Keratinocyte (primary cell): ENCODE results near the gene PTEN. TPM values are rescaled to one million over a fixed set of nuclear protein-coding genes. Genes with fewer than 3 reads are reported as not detected.
"Not testable (repeated sequence)": the region's sequence is repeated elsewhere in the genome, so short reads cannot be mapped to it uniquely, and the experiment has no call there.

ENCODE experiments used
- DNase-seq: peaks from one replicate; pipeline ENCODE4 v3.0.0-alpha.2; 2011; ENCODE audit warnings: low read depth, missing footprints, low spot score
- FAIRE-seq: peaks from 2 replicates; lab custom pipeline; 2011; peaks lifted over from hg19 to GRCh38; lab: Jason Lieb, UNC
- H2AFZ ChIP-seq: 2 replicates; pipeline ENCODE4 v1.6.0; 2012; ENCODE audit warnings: low read length, control low read depth, inconsistent platforms; ENCODE audit not compliant: control insufficient read depth
- H3K27ac ChIP-seq: 2 replicates; pipeline ENCODE4 v1.5.1; 2011; ENCODE audit warnings: low read length; ENCODE audit not compliant: control insufficient read depth, insufficient read depth
- H3K27me3 ChIP-seq: 3 replicates; pipeline ENCODE4 v1.6.0; 2011; ENCODE audit warnings: low read length; ENCODE audit not compliant: control insufficient read depth, insufficient read depth; ENCODE audit errors: extremely low read depth
- H3K36me3 ChIP-seq, 2 experiments: 2 replicates in 1 of 2; 3 replicates in 1 of 2; pipeline ENCODE4 v1.5.1; 2011; ENCODE audit warnings: low read length in 2 of 2, mild to moderate bottlenecking in 1 of 2; ENCODE audit not compliant: control insufficient read depth in 2 of 2, insufficient read depth in 2 of 2; ENCODE audit errors: extremely low read depth in 1 of 2
- H3K4me1 ChIP-seq: 3 replicates; pipeline ENCODE4 v1.5.1; 2011; ENCODE audit warnings: low read length; ENCODE audit not compliant: control insufficient read depth, insufficient read depth; ENCODE audit errors: extremely low read depth
- H3K4me2 ChIP-seq: 3 replicates; pipeline ENCODE4 v1.6.0; 2011; ENCODE audit warnings: low read depth, low read length; ENCODE audit not compliant: control insufficient read depth, insufficient read depth; ENCODE audit errors: extremely low read depth
- H3K4me3 ChIP-seq, 3 experiments: fragments of 200-600 bp in 1 of 3; sonication (generic) in 1 of 3; 2 replicates in 2 of 3; 3 replicates in 1 of 3; pipeline ENCODE4 v1.5.1; 2011 to 2016; ENCODE audit warnings: low read length in 3 of 3, mild to moderate bottlenecking in 3 of 3, control low read depth in 2 of 3, inconsistent platforms in 1 of 3, low read depth in 1 of 3, mixed read lengths in 1 of 3, mixed run types in 1 of 3, moderate library complexity in 1 of 3; ENCODE audit not compliant: control insufficient read depth in 2 of 3, insufficient read depth in 2 of 3; ENCODE audit errors: extremely low read depth in 1 of 3
- H3K79me2 ChIP-seq: 2 replicates; pipeline ENCODE4 v1.6.0; 2012; ENCODE audit warnings: low read length; ENCODE audit not compliant: control insufficient read depth, insufficient read depth
- H3K9ac ChIP-seq: 3 replicates; pipeline ENCODE4 v1.6.0; 2011; ENCODE audit warnings: low read length; ENCODE audit not compliant: control insufficient read depth, insufficient read depth; ENCODE audit errors: extremely low read depth
- H3K9me1 ChIP-seq: 3 replicates; pipeline ENCODE4 v1.6.0; 2011; ENCODE audit warnings: low read length; ENCODE audit not compliant: control insufficient read depth, insufficient read depth; ENCODE audit errors: extremely low read depth
- H3K9me3 ChIP-seq: 2 replicates; pipeline ENCODE4 v1.5.1; 2012; ENCODE audit warnings: low read depth, low read length; ENCODE audit not compliant: control insufficient read depth
- H4K20me1 ChIP-seq: 3 replicates; pipeline ENCODE4 v1.6.0; 2011; ENCODE audit warnings: low read length; ENCODE audit not compliant: control insufficient read depth, insufficient read depth; ENCODE audit errors: extremely low read depth
- CTCF ChIP-seq, 3 experiments: IDR thresholded peaks in 1 of 3; conservative IDR thresholded peaks in 1 of 3; optimal IDR thresholded peaks in 1 of 3; 2 replicates in 2 of 3; 3 replicates in 1 of 3; pipeline versions ENCODE3 to v1.5.1; 2011; ENCODE audit warnings: low read length in 3 of 3, mild to moderate bottlenecking in 3 of 3, moderate library complexity in 2 of 3, control low read depth in 1 of 3, inconsistent platforms in 1 of 3; ENCODE audit not compliant: insufficient read depth in 2 of 3; ENCODE audit errors: extremely low read depth in 1 of 3
- EZH2 ChIP-seq: IDR thresholded peaks from one replicate; pipeline ENCODE4 v1.6.1; 2012; ENCODE audit warnings: inconsistent platforms, mild to moderate bottlenecking, low read length, moderate library complexity
- dilution Hi-C: fragments of 300-500 bp; cut with MboI; formaldehyde crosslinking; loops from one replicate; pipeline ENCODE4 v1.7.0; 2020; ENCODE audit warnings: low sequenced_read_pairs; ENCODE audit not compliant: extremely low pct_ligation_motif_present
- polyA plus RNA-seq, 5 experiments: library from polyadenylated mRNA; depleted of rRNA in 3 of 5; stranded (reverse) in 3 of 5; stranded (forward) in 1 of 5; unstranded in 1 of 5; fragments of >200 nt; gene quantifications; 1 replicate in 1 of 5; 2 replicates in 3 of 5; 3 replicates in 1 of 5; pipeline versions ENCODE4 v1.2.1 to v1.2.3, GENCODE V29; 2011 to 2012; ENCODE audit warnings: missing spikeins in 2 of 5, low read depth in 1 of 5, low replicate concordance in 1 of 5

Gene PTEN
- polyA plus RNA-seq, 1 donor (not counting 4 experiments of a cell fraction or from before 2014, with no cell fraction given), result 39.4 TPM

- no peak for FAIRE-seq
- dilution Hi-C loops, result no loop called here
These were observed 32.0 kb downstream of the PTEN start for GRCh38 chr10:87895430-87895829.

GRCh38 chr10:87896216-87896615 is 32.8 kb downstream of the PTEN start:
- dilution Hi-C loops, result no loop called here
- peaks cover 3% of the 10 kb centered on the region for H3K9me3 ChIP-seq

More at GRCh38 chr10:87895430-87895829, 32.0 kb downstream of the PTEN start:
- Histone ChIP-seq H3K9me1 (no peaks in the 10 kb centered on the region), H3K9me3 (peaks cover 3% of the 10 kb centered on the region), H3K4me3 (no peak overlapping the region), H3K27ac (no peak overlapping the region), H3K27me3 (no peaks in the 10 kb centered on the region), H2AFZ (no peak overlapping the region), H3K36me3 (no peaks in the 10 kb centered on the region), H3K4me2 (no peak overlapping the region), H3K79me2 (peaks cover 49% of the 10 kb centered on the region), H4K20me1 (peaks cover 2% of the 10 kb centered on the region), H3K4me1 (no peaks in the 10 kb centered on the region), H3K9ac (no peak overlapping the region)
- no peak for DNase-seq
- no peak for TF ChIP-seq EZH2
- no peak for TF ChIP-seq CTCF (optimal IDR thresholded peaks at IDR 0.05 in 1 of 3, IDR thresholded peaks at IDR 0.05 in 1 of 3, conservative IDR thresholded peaks at IDR 0.05 in 1 of 3; ENCODE audit: extremely low read depth in 1 of 3, insufficient read depth in 2 of 3, low read length in 3 of 3)

GRCh38 chr10:87897957-87898356 is 34.5 kb downstream of the PTEN start:
- H3K9me1 ChIP-seq, DNase-seq, H3K4me1 ChIP-seq, H3K4me3 ChIP-seq, dilution Hi-C loops, H2AFZ ChIP-seq, H3K27ac ChIP-seq, H3K9me3 ChIP-seq, H4K20me1 ChIP-seq, H3K9ac ChIP-seq, H3K27me3 ChIP-seq, H3K36me3 ChIP-seq, FAIRE-seq, H3K4me2 ChIP-seq: not testable (repeated sequence)
- H3K79me2 ChIP-seq, result peaks cover 42% of the 10 kb centered on the region

More at GRCh38 chr10:87896216-87896615, 32.8 kb downstream of the PTEN start:
- H3K79me2 ChIP-seq, result peaks cover 45% of the 10 kb centered on the region
- no peak overlapping the region for H3K4me3 ChIP-seq
- no peak for FAIRE-seq
- H3K27ac ChIP-seq, result no peak overlapping the region
- no peaks in the 10 kb centered on the region for H4K20me1 ChIP-seq
- H3K36me3 ChIP-seq, result no peaks in the 10 kb centered on the region
- no peaks in the 10 kb centered on the region for H3K4me1 ChIP-seq
- TF ChIP-seq CTCF (optimal IDR thresholded peaks at IDR 0.05 in 1 of 3, IDR thresholded peaks at IDR 0.05 in 1 of 3, conservative IDR thresholded peaks at IDR 0.05 in 1 of 3; ENCODE audit: extremely low read depth in 1 of 3, insufficient read depth in 2 of 3, low read length in 3 of 3), result no peak
- TF ChIP-seq EZH2, result no peak
- H2AFZ ChIP-seq, result no peak overlapping the region
- no peaks in the 10 kb centered on the region for H3K27me3 ChIP-seq
- no peaks in the 10 kb centered on the region for H3K9me1 ChIP-seq
- DNase-seq, result no peak
- no peak overlapping the region for H3K9ac ChIP-seq
- H3K4me2 ChIP-seq, result no peak overlapping the region

GRCh38 chr10:87903396-87903795 is 40.0 kb downstream of the PTEN start:
- H3K27ac ChIP-seq, H3K4me1 ChIP-seq, H3K9me3 ChIP-seq, H3K4me3 ChIP-seq, H4K20me1 ChIP-seq, H2AFZ ChIP-seq, FAIRE-seq, H3K9ac ChIP-seq, H3K4me2 ChIP-seq, dilution Hi-C loops, H3K36me3 ChIP-seq, H3K27me3 ChIP-seq, DNase-seq, H3K9me1 ChIP-seq: not testable (repeated sequence)
- peaks cover 58% of the 10 kb centered on the region for H3K79me2 ChIP-seq
